ENCODE data around the gene AADAT. TPM values are rescaled to one million over a fixed set of nuclear protein-coding genes. Genes with fewer than 3 reads are reported as not detected.

AADAT gene
- total RNA-seq, 2 donors from 2014 or later: 16.2 to 31.2 TPM

DNA sequence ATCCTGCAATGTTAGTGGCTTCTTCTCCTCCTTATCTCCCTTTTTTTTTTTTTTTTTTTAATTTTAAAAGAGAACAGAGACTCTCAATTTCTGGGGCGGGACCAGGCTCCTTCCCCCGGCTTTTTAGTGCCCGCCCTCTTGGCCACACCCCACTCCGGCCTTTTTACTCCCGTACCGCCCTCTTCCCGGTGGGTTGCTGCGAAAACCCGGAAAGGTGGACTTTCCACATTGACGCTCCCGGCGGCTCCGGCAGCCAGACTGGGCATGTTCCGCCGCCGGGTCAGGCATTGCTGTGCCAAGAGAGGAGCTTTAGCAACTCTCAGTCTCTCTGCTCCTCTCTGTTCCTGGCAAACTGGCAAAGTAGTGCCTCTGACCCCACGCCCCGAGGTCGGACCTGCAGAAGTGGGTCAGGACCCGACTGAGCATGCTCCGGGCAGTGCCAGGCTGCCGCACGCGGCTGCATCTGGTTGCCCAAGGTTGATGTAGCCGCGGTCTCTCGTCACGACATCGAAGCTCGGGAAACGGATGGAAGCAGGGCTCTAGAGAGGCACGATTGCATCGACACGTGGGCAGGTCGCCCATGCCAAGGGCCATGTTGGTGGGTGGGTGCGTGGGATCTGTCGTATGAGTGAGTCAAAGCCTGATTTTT lies 62.5 kb downstream of the AADAT start:
- Histone ChIP-seq H3K9me3 (no peaks in the 10 kb centered on the region), H3K4me1 (replicated peaks) (no peaks in the 10 kb centered on the region), H3K27ac (peak overlapping the region; percentile 80 to 87), H3K27me3 (replicated peaks; ENCODE audit: insufficient read depth) (no peaks in the 10 kb centered on the region), H3K36me3 (no peaks in the 10 kb centered on the region), H3K4me3 (peak overlapping the region; percentile 77 to 89)
- peak; percentile 90 for DNase-seq (ENCODE audit: low spot score)
- intact Hi-C loops (cut with DNase I): loop anchor here (10.0 kb wide), 1 partner anchor 403 kb away; the partner anchor contains the start of gene CLCN3
- WGBS: 4% methylated on average over 37 of the region's 37 CpGs
- TF ChIP-seq POLR2AphosphoS5 (IDR thresholded peaks at IDR 0.05): peak; percentile 89
- TF ChIP-seq, protein P1, sequence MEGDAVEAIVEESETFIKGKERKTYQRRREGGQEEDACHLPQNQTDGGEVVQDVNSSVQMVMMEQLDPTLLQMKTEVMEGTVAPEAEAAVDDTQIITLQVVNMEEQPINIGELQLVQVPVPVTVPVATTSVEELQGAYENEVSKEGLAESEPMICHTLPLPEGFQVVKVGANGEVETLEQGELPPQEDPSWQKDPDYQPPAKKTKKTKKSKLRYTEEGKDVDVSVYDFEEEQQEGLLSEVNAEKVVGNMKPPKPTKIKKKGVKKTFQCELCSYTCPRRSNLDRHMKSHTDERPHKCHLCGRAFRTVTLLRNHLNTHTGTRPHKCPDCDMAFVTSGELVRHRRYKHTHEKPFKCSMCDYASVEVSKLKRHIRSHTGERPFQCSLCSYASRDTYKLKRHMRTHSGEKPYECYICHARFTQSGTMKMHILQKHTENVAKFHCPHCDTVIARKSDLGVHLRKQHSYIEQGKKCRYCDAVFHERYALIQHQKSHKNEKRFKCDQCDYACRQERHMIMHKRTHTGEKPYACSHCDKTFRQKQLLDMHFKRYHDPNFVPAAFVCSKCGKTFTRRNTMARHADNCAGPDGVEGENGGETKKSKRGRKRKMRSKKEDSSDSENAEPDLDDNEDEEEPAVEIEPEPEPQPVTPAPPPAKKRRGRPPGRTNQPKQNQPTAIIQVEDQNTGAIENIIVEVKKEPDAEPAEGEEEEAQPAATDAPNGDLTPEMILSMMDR (IDR thresholded peaks at IDR 0.05): no peak
- TF ChIP-seq POLR2A (IDR thresholded peaks at IDR 0.05): peak; percentile 12

GRCh38 chr4:170026253-170027021 lies 63.3 kb downstream of the AADAT start, which contains the start of gene MFAP3L:
Gene MFAP3L, minus strand, starts transcription at chr4:170026395. Its CDS starts 20,518 bp downstream, at chr4:170005877.
- TF ChIP-seq POLR2AphosphoS5 (IDR thresholded peaks at IDR 0.05): no peak
- TF ChIP-seq, protein P1 (IDR thresholded peaks at IDR 0.05): peak in 1 of 4 experiments; percentile 35
- TF ChIP-seq POLR2A (IDR thresholded peaks at IDR 0.05): peak; percentile 23
- intact Hi-C loops (cut with DNase I): loop anchor here (10.0 kb wide), 1 partner anchor 402 kb away; the partner anchor contains the start of gene CLCN3
- Histone ChIP-seq H3K4me1 (replicated peaks) (no peaks in the 10 kb centered on the region), H3K9me3 (no peaks in the 10 kb centered on the region), H3K27ac (peak within 1 kb of the TSS; percentile 80 to 87), H3K4me3 (peak within 1 kb of the TSS; percentile 77 to 89), H3K36me3 (no peaks in the 10 kb centered on the region), H3K27me3 (replicated peaks; ENCODE audit: insufficient read depth) (no peaks in the 10 kb centered on the region)
- peak; percentile 86 for DNase-seq (ENCODE audit: low spot score)
- WGBS: under 1% methylated on average over 65 of the region's 86 CpGs

DNA sequence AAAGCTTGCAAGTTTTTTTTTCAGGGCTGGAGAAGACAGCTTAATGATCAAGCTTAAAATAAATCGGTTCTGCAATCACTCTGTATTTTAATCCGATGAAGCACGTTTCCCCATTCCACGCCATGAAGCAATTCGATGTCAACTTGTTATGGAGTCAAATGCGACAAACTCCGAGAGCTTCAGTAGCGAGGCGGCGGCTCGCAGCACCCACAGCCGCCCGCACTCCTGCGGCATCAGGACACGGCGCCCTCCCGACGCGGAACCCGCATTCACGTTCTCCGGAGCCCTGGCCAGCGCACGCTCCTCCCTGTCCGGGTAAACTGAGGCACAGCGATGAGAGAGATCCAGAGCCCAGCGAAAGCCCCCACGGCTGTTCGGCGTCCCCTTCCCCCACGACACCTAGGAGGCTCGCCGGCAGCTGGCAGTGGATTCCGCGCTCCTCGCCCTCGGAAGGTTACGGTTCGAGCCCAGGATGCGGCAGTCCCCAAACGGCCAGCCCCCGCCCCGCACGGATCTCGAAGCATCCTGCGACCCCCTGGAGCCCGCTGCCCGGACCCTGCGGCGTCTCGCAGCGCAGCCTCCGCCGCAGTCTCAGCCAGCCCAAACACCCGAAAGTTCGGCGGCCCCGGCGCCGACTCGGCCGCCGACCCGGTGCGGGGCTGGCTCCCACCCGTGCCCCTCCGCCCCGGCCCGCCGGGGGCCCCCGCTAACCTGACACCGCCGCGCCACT lies 64.1 kb downstream of the AADAT start:
- Histone ChIP-seq H3K36me3 (no peaks in the 10 kb centered on the region), H3K27ac (peak overlapping the region; percentile 38 to 87), H3K27me3 (replicated peaks; ENCODE audit: insufficient read depth) (no peaks in the 10 kb centered on the region), H3K4me1 (replicated peaks) (no peaks in the 10 kb centered on the region), H3K4me3 (peak overlapping the region; percentile 77 to 89), H3K9me3 (no peaks in the 10 kb centered on the region)
- intact Hi-C loops (cut with DNase I): loop anchor here (10.0 kb wide), 1 partner anchor 401 kb away; the partner anchor contains the start of gene CLCN3
- peak; percentile 8 for DNase-seq (ENCODE audit: low spot score)
- TF ChIP-seq POLR2AphosphoS5 (IDR thresholded peaks at IDR 0.05): no peak
- TF ChIP-seq POLR2A (IDR thresholded peaks at IDR 0.05): no peak
- TF ChIP-seq, protein P1 (IDR thresholded peaks at IDR 0.05): no peak
- 7% methylated on average over 53 of the region's 74 CpGs for WGBS

DNA sequence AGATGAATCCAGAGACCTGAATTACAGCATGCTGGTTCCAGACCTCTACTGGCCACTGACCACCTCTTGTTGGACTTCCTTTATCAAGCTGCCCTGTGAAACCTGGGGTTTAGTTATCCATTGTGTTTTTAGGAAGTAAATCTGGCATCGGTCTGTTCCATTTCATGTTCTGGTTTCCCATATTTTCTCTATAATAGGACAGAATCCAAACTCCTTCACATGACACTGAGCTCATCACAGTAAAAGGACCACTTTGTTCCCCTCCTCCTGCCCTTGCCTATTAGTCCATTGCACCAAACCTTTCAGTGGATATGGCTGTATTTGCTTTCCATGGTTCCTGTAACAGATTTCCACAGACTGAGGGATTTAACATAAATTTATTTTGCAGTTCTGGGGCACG lies 67.5 kb downstream of the AADAT start:
- 86% methylated on average over 2 of the region's 2 CpGs for WGBS
- H3K27me3 ChIP-seq (replicated peaks; ENCODE audit: insufficient read depth): no peaks in the 10 kb centered on the region
- H3K4me1 ChIP-seq (replicated peaks): no peaks in the 10 kb centered on the region
- intact Hi-C loops (cut with DNase I): loop anchor here (10.0 kb wide), 1 partner anchor 397 kb away; the partner anchor contains the start of gene CLCN3
- H3K27ac ChIP-seq: no peak overlapping the region
- no peak for DNase-seq (ENCODE audit: low spot score)
- H3K9me3 ChIP-seq: no peaks in the 10 kb centered on the region
- H3K4me3 ChIP-seq: no peak overlapping the region
- H3K36me3 ChIP-seq: no peaks in the 10 kb centered on the region
- TF ChIP-seq, protein P1 (IDR thresholded peaks at IDR 0.05): no peak
- TF ChIP-seq POLR2AphosphoS5 (IDR thresholded peaks at IDR 0.05): no peak
- TF ChIP-seq POLR2A (IDR thresholded peaks at IDR 0.05): no peak
